ENCODE measurements around the gene TMIGD1.

DNA sequence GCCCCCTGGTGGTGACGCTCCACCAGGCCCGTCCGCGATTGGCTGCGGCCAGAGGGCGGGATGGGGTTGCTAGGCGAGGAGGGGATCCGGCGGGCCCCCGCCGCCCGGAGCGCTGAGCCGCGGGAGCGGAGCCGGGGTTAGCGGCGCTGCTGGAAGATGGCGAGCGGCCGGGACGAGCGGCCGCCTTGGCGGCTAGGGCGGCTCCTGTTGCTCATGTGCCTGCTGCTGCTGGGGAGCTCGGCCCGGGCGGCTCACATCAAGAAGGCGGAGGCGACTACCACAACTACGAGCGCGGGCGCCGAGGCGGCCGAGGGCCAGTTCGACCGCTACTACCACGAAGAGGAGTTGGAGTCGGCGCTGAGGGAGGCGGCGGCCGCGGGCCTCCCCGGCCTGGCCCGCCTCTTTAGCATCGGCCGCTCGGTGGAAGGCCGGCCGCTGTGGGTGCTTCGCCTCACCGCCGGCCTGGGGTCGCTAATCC is 45.0 kb upstream of the TMIGD1 start, which contains the start of gene CPD:
- TF ChIP-seq HDGF (IDR thresholded peaks at IDR 0.05; ENCODE audit: borderline replicate concordance): no peak
- no peak for TF ChIP-seq ARNT (IDR thresholded peaks at IDR 0.05)
- no peak for TF ChIP-seq FOXM1 (IDR thresholded peaks at IDR 0.05; ENCODE audit: borderline replicate concordance)
- TF ChIP-seq ELF4 (IDR thresholded peaks at IDR 0.05): no peak
- TF ChIP-seq SP1 (IDR thresholded peaks at IDR 0.05): no peak
